NCI-H69 (cell line): Measurements from ENCODE around the gene CCDC68.
A peak's percentile ranks its signal among the peaks of the same experiment; 100 is the strongest.
"Not testable (repeated sequence)": the region's sequence is repeated elsewhere in the genome, so short reads cannot be mapped to it uniquely, and the experiment has no call there.

Experiments
- DNase-seq: peaks from one replicate; lab custom pipeline; 2025; lab: John Stamatoyannopoulos, UW

Gene CCDC68

GRCh38 chr18:54875063-54875462 lies 84.2 kb downstream of the CCDC68 start:
- DNase-seq, result no peak

- DNase-seq, result no peak
Observed at GRCh38 chr18:54873884-54874255, 85.4 kb downstream of the CCDC68 start.

GRCh38 chr18:54872681-54873080 lies 86.6 kb downstream of the CCDC68 start:
- no peak for DNase-seq

GRCh38 chr18:54871231-54871630 lies 88.0 kb downstream of the CCDC68 start:
- DNase-seq, result no peak

GRCh38 chr18:54867131-54867530 lies 92.1 kb downstream of the CCDC68 start:
- DNase-seq, result no peak

GRCh38 chr18:54860941-54861340 lies 98.3 kb downstream of the CCDC68 start:
- DNase-seq, result no peak

GRCh38 chr18:54859667-54860421 lies 99.4 kb downstream of the CCDC68 start:
- peak; percentile 37 for DNase-seq

- no peak for DNase-seq
Observed at GRCh38 chr18:54857499-54857898, 101.8 kb downstream of the CCDC68 start.

GRCh38 chr18:54856105-54856646 lies 103.1 kb downstream of the CCDC68 start:
- no peak for DNase-seq

- not testable (repeated sequence) for DNase-seq
Observed at GRCh38 chr18:54855050-54855449, 104.2 kb downstream of the CCDC68 start.

GRCh38 chr18:54852780-54853675 lies 106.2 kb downstream of the CCDC68 start:
- DNase-seq, result no peak
